22Rv1 (cell line): ENCODE measurements around the gene DAO.
A peak's percentile ranks its signal among the peaks of the same experiment; 100 is the strongest.
"Not testable (repeated sequence)": the region's sequence is repeated elsewhere in the genome, so short reads cannot be mapped to it uniquely, and the experiment has no call there.

ENCODE experiments used
- H3K27ac ChIP-seq: fragments of 450-650 bp; 2 replicates; pipeline ENCODE4 v1.5.1; 2017
- CTCF ChIP-seq: fragments of 450-650 bp; IDR thresholded peaks from 2 replicates; pipeline ENCODE4 v1.5.1; 2017; ENCODE audit warnings: mild to moderate bottlenecking
- ZFX ChIP-seq: fragments of 450-650 bp; IDR thresholded peaks from 2 replicates; pipeline ENCODE4 v1.6.1; 2017; ENCODE audit warnings: antibody characterized with exemption, borderline replicate concordance

The DAO gene

GRCh38 chr12:108835860-108836634 is 43.8 kb upstream of the DAO start:
- no peak overlapping the region for H3K27ac ChIP-seq
- TF ChIP-seq CTCF (no peak), ZFX (no peak)

- H3K27ac ChIP-seq, result no peak overlapping the region
- TF ChIP-seq ZFX (no peak), CTCF (no peak)
These were observed 42.7 kb upstream of the DAO start for GRCh38 chr12:108837239-108837638.

GRCh38 chr12:108837680-108838079 is 42.2 kb upstream of the DAO start:
- TF ChIP-seq ZFX, result no peak
- TF ChIP-seq CTCF, result no peak
- H3K27ac ChIP-seq, result no peak overlapping the region

GRCh38 chr12:108838194-108839017 is 41.5 kb upstream of the DAO start:
- TF ChIP-seq ZFX, result no peak
- no peak for TF ChIP-seq CTCF

GRCh38 chr12:108839018-108839889 is 40.6 kb upstream of the DAO start:
- TF ChIP-seq ZFX, result no peak
- TF ChIP-seq CTCF, result no peak
- 0 out of 2 replicates have a peak overlapping the region, but pooled peaks have one; percentile 21 for H3K27ac ChIP-seq

More at GRCh38 chr12:108838194-108839017, 41.5 kb upstream of the DAO start:
- H3K27ac ChIP-seq, result peak overlapping the region; percentile 21; the same call in 1 of the 2 replicates

- TF ChIP-seq ZFX, result no peak
- no peak overlapping the region for H3K27ac ChIP-seq
These were observed 40.0 kb upstream of the DAO start for GRCh38 chr12:108839890-108840230.

- TF ChIP-seq CTCF (no peak), ZFX (no peak)
- no peak overlapping the region for H3K27ac ChIP-seq
These were observed 39.1 kb upstream of the DAO start for GRCh38 chr12:108840605-108841332.

- not testable (repeated sequence) for H3K27ac ChIP-seq
These were observed 38.1 kb upstream of the DAO start for GRCh38 chr12:108841825-108842224.
